ENCODE results near the gene SPOUT1. TPM values are rescaled to one million over a fixed set of nuclear protein-coding genes. Genes with fewer than 3 reads are reported as not detected.
"Not testable (repeated sequence)": the region's sequence is repeated elsewhere in the genome, so short reads cannot be mapped to it uniquely, and the experiment has no call there.

The SPOUT1 gene
- total RNA-seq, 4 donors from 2014 or later: 26.4 to 71.7 (median 39.0) TPM

GRCh38 chr9:128800061-128800460 lies 29.5 kb downstream of the SPOUT1 start:
- Histone ChIP-seq H3K9me3 (no peaks in the 10 kb centered on the region), H3K36me3 (peaks cover 2 to 98% (median 18%) of the 10 kb centered on the region in 3 donors), H3K27ac (no peak overlapping the region), H3K4me3 (no peak overlapping the region), H3K4me1 (no peaks in the 10 kb centered on the region), H3K27me3 (no peaks in the 10 kb centered on the region)
- TF ChIP-seq EP300 (IDR thresholded peaks at IDR 0.05) (no peak), CTCF (IDR thresholded peaks at IDR 0.05) (no peak), POLR2A (IDR thresholded peaks at IDR 0.05) (no peak)
- 88 to 91% methylated on average over 7 of the region's 7 CpGs for WGBS, 2 donors
- DNase-seq (ENCODE audit: low spot score in 2 of 2): no peak

GRCh38 chr9:128798896-128799295 lies 30.7 kb downstream of the SPOUT1 start:
- no peak overlapping the region for H3K27ac ChIP-seq
- no peak overlapping the region for H3K4me3 ChIP-seq
- no peaks in the 10 kb centered on the region for H3K9me3 ChIP-seq
- no peak for TF ChIP-seq CTCF (IDR thresholded peaks at IDR 0.05)
- no peak for TF ChIP-seq POLR2A (IDR thresholded peaks at IDR 0.05)
- no peak for TF ChIP-seq EP300 (IDR thresholded peaks at IDR 0.05)
- no peaks in the 10 kb centered on the region for H3K27me3 ChIP-seq
- WGBS, 2 donors: 80 to 92% methylated on average over 8 of the region's 8 CpGs
- H3K4me1 ChIP-seq: no peaks in the 10 kb centered on the region
- peaks cover 2 to 98% (median 18%) of the 10 kb centered on the region in 3 donors for H3K36me3 ChIP-seq
- DNase-seq (ENCODE audit: low spot score in 2 of 2): no peak

- 48 to 50% methylated on average over 2 of the region's 2 CpGs for WGBS, 2 donors
- not testable (repeated sequence) for H3K4me3 ChIP-seq; H3K9me3 ChIP-seq; H3K27me3 ChIP-seq; H3K27ac ChIP-seq; H3K4me1 ChIP-seq; DNase-seq (ENCODE audit: low spot score in 2 of 2)
- peaks cover 2 to 96% (median 19%) of the 10 kb centered on the region in 3 donors for H3K36me3 ChIP-seq
These were observed 34.6 kb downstream of the SPOUT1 start for GRCh38 chr9:128794961-128795360.

- DNase-seq (ENCODE audit: low spot score in 2 of 2): no peak
- H3K36me3 ChIP-seq: peaks cover 2 to 85% (median 12%) of the 10 kb centered on the region in 3 donors
- peaks cover 0 to 16% (median 5%) of the 10 kb centered on the region in 4 donors for H3K4me1 ChIP-seq
- no peak overlapping the region for H3K4me3 ChIP-seq
- H3K9me3 ChIP-seq: no peaks in the 10 kb centered on the region
- TF ChIP-seq EP300 (IDR thresholded peaks at IDR 0.05): no peak
- 86 to 89% methylated on average over 8 of the region's 8 CpGs for WGBS, 2 donors
- no peaks in the 10 kb centered on the region for H3K27me3 ChIP-seq
- H3K27ac ChIP-seq: no peak overlapping the region
These were observed 36.5 kb downstream of the SPOUT1 start for GRCh38 chr9:128792978-128793686.

GRCh38 chr9:128792134-128792533 lies 37.5 kb downstream of the SPOUT1 start:
- 91 to 96% methylated on average over 9 of the region's 9 CpGs for WGBS, 2 donors
- Histone ChIP-seq H3K9me3 (no peaks in the 10 kb centered on the region), H3K4me1 (peaks cover 0 to 22% (median 11%) of the 10 kb centered on the region in 4 donors), H3K4me3 (no peak overlapping the region), H3K36me3 (peaks cover 2 to 75% (median 5%) of the 10 kb centered on the region in 3 donors), H3K27me3 (no peaks in the 10 kb centered on the region), H3K27ac (no peak overlapping the region)
- DNase-seq (ENCODE audit: low spot score in 2 of 2): no peak
- TF ChIP-seq EP300 (IDR thresholded peaks at IDR 0.05) (no peak), POLR2A (IDR thresholded peaks at IDR 0.05) (no peak), CTCF (IDR thresholded peaks at IDR 0.05) (no peak)

GRCh38 chr9:128790536-128790935 lies 39.1 kb downstream of the SPOUT1 start:
- Histone ChIP-seq H3K27me3 (no peaks in the 10 kb centered on the region), H3K4me3 (no peak overlapping the region), H3K9me3 (no peaks in the 10 kb centered on the region), H3K27ac (no peak overlapping the region), H3K36me3 (peaks cover 0 to 59% (median 5%) of the 10 kb centered on the region in 3 donors), H3K4me1 (peaks cover 0 to 25% (median 11%) of the 10 kb centered on the region in 4 donors)
- DNase-seq (ENCODE audit: low spot score in 2 of 2): no peak
- no peak for TF ChIP-seq EP300 (IDR thresholded peaks at IDR 0.05)
- 79 to 84% methylated on average over 4 of the region's 4 CpGs for WGBS, 2 donors

Measured in tibial nerve (tissue), 4 donors.